Measurements from ENCODE around the gene SLC66A3.

Gene SLC66A3

DNA sequence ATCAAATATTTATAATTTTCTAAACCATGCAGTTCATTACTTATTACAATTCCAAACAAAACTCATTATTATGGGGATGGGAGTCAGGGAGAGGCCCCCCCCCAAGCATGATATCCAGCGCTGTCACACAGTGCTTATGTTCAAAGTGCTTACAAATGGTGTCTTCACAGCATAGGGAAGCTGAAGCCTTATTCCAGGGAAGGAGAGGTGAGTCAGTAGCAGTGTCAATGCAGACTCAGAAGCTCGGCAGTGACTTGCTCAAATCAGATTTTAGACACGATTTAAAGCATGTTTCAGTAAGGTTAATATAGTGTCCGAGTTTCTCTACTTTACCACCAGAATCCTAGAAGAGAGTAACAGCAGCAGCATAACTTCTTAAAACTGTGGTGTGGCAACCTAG is 24.6 kb downstream of the SLC66A3 start:
- Histone ChIP-seq H3K9me3 (ENCODE audit: control insufficient read depth in 1 of 2, low read length in 2 of 2) (no peaks in the 10 kb centered on the region), H3K27me3 (ENCODE audit: control insufficient read depth in 1 of 2, insufficient read depth in 2 of 2, low read length in 2 of 2) (no peaks in the 10 kb centered on the region), H3K4me1 (ENCODE audit: control insufficient read depth in 1 of 2, insufficient read depth in 2 of 2, low read length in 2 of 2) (no peaks in the 10 kb centered on the region), H3K36me3 (ENCODE audit: control insufficient read depth in 1 of 2, insufficient read depth in 2 of 2, low read length in 2 of 2) (peaks cover 3 to 13% of the 10 kb centered on the region in 2 donors), H3K27ac (ENCODE audit: low read depth, low read length) (no peak overlapping the region), H3K4me3 (ENCODE audit: low read depth in 1 of 2, low read length in 2 of 2) (no peak overlapping the region), H3K9ac (ENCODE audit: low read depth in 1 of 2, low read length in 2 of 2) (no peak overlapping the region)

DNA sequence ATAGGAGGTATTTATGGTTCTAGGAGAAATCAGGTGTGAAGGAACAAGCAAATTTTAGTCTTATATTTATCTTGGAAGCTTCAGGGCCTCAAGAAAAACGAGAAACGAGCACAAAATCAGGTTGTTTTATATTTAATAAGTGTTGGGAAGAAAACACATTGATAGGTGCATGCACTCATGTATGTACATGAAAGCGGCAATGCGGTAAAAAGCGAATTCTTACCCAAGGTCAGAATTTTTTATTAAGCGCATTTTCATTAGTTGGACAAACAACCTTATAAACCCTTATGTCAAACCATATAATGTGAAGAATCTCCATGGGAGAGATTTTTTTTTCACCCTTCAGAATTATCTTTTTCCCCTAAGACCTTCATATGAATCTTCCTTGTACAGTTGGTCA is 25.4 kb downstream of the SLC66A3 start:
- Histone ChIP-seq H3K4me1 (ENCODE audit: control insufficient read depth in 1 of 2, insufficient read depth in 2 of 2, low read length in 2 of 2) (no peaks in the 10 kb centered on the region), H3K9me3 (ENCODE audit: control insufficient read depth in 1 of 2, low read length in 2 of 2) (no peaks in the 10 kb centered on the region), H3K27me3 (ENCODE audit: control insufficient read depth in 1 of 2, insufficient read depth in 2 of 2, low read length in 2 of 2) (no peaks in the 10 kb centered on the region), H3K9ac (ENCODE audit: low read depth in 1 of 2, low read length in 2 of 2) (no peak overlapping the region), H3K4me3 (ENCODE audit: low read depth in 1 of 2, low read length in 2 of 2) (no peak overlapping the region), H3K36me3 (ENCODE audit: control insufficient read depth in 1 of 2, insufficient read depth in 2 of 2, low read length in 2 of 2) (peaks cover 6 to 18% of the 10 kb centered on the region in 2 donors), H3K27ac (ENCODE audit: low read depth, low read length) (no peak overlapping the region)

DNA sequence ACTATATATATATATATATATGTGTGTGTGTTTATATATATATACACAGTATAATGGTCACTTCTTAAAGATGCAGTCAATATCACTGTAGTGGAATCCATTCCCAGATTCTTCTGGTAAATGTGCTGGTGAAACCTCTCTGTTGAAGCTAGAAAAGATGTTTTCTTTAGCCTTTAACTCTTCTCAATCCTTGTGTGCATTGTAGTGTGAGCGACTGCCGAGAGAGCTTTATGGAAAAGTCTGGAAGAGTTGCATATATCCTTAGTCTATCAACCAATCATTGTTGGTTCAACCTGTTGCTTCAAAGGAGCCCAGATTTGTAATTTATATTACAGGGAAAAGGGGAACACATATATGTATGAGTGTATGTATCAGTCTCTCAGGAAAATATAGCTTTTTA is 27.7 kb downstream of the SLC66A3 start:
- H3K36me3 ChIP-seq (ENCODE audit: control insufficient read depth in 1 of 2, insufficient read depth in 2 of 2, low read length in 2 of 2), result peaks cover 14 to 23% of the 10 kb centered on the region in 2 donors
- H3K9ac ChIP-seq (ENCODE audit: low read depth in 1 of 2, low read length in 2 of 2), result no peak overlapping the region
- H3K27ac ChIP-seq (ENCODE audit: low read depth, low read length), result no peak overlapping the region

DNA sequence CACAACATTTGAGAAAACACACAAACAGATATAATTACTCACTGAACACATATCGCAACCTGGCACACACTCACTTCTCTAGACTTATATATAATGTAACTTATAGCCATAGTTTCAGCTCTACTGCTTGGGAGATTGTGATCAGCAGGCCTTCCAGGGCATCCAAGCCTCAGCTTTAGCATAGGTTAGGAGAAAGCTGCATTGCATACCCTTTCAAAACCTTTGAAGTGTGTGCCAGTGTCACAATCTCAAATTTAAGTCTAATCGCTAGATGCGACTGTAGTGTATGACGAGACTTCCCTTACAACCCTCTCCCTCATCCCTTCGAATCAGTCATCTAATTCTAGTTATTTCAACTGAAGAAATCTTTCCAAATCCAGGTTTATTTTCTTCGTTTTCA is 30.9 kb downstream of the SLC66A3 start:
- Histone ChIP-seq H3K27me3 (ENCODE audit: control insufficient read depth in 1 of 2, insufficient read depth in 2 of 2, low read length in 2 of 2) (no peaks in the 10 kb centered on the region), H3K36me3 (ENCODE audit: control insufficient read depth in 1 of 2, insufficient read depth in 2 of 2, low read length in 2 of 2) (peaks cover 23 to 27% of the 10 kb centered on the region in 2 donors), H3K9me3 (ENCODE audit: control insufficient read depth in 1 of 2, low read length in 2 of 2) (no peaks in the 10 kb centered on the region), H3K9ac (ENCODE audit: low read depth in 1 of 2, low read length in 2 of 2) (no peak overlapping the region), H3K4me1 (ENCODE audit: control insufficient read depth in 1 of 2, insufficient read depth in 2 of 2, low read length in 2 of 2) (no peaks in the 10 kb centered on the region), H3K27ac (ENCODE audit: low read depth, low read length) (no peak overlapping the region), H3K4me3 (ENCODE audit: low read depth in 1 of 2, low read length in 2 of 2) (no peak overlapping the region)

More for the DNA sequence above, 27.7 kb downstream of the SLC66A3 start:
- Histone ChIP-seq H3K4me1 (ENCODE audit: control insufficient read depth in 1 of 2, insufficient read depth in 2 of 2, low read length in 2 of 2) (no peaks in the 10 kb centered on the region), H3K9me3 (ENCODE audit: control insufficient read depth in 1 of 2, low read length in 2 of 2) (no peaks in the 10 kb centered on the region), H3K27me3 (ENCODE audit: control insufficient read depth in 1 of 2, insufficient read depth in 2 of 2, low read length in 2 of 2) (no peaks in the 10 kb centered on the region), H3K4me3 (ENCODE audit: low read depth in 1 of 2, low read length in 2 of 2) (no peak overlapping the region)

DNA sequence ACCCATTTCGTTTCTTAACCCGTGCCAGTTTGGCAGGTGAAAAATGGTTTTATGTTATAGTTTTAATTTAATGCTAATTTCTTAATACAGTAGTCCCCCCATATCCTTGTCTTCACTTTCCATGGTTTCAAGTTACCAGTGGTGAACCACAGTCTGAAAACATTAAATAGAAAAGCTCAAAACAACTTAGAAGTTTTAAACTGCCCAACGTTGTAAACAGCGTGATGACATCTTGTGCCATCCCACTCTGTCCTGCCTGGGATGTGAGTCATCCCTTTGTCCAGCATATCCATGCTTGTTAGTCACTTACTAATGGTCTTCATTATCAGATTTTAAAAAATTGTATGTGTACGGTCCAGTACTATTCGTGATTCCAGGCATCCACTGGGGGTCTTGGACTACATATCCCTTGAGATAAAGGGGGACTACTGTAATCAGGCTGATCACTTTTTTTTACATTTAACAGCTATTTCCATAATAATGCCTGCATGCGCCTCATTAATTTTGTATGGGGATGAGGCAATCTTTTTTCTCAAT is 31.9 kb downstream of the SLC66A3 start:
- no peaks in the 10 kb centered on the region for H3K9me3 ChIP-seq (ENCODE audit: control insufficient read depth in 1 of 2, low read length in 2 of 2)
- H3K9ac ChIP-seq (ENCODE audit: low read depth in 1 of 2, low read length in 2 of 2), result no peak overlapping the region
- no peaks in the 10 kb centered on the region for H3K4me1 ChIP-seq (ENCODE audit: control insufficient read depth in 1 of 2, insufficient read depth in 2 of 2, low read length in 2 of 2)
- no peak overlapping the region for H3K4me3 ChIP-seq (ENCODE audit: low read depth in 1 of 2, low read length in 2 of 2)
- H3K27ac ChIP-seq (ENCODE audit: low read depth, low read length), result no peak overlapping the region
- no peaks in the 10 kb centered on the region for H3K27me3 ChIP-seq (ENCODE audit: control insufficient read depth in 1 of 2, insufficient read depth in 2 of 2, low read length in 2 of 2)
- H3K36me3 ChIP-seq (ENCODE audit: control insufficient read depth in 1 of 2, insufficient read depth in 2 of 2, low read length in 2 of 2), result peaks cover 28 to 37% of the 10 kb centered on the region in 2 donors

DNA sequence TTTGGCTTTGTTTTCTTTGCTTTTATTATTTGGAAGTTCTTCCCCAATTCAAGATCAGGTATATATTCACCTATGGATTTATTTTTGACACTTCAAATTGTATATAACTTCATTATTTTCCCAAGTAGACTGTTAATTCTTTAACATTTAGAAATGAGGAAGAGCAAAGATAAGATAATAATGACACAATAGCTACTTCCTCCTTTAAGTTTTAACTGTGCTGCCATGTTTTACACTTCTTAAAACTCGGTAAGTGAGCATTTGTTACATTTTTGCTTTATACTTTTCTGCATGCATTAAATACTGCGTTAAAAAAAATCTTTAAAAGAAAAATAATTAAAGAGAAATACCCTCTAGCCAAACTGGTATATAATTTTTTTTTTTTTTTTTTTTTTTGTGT is 32.5 kb downstream of the SLC66A3 start:
- no peak overlapping the region for H3K9ac ChIP-seq (ENCODE audit: low read depth in 1 of 2, low read length in 2 of 2)
- H3K36me3 ChIP-seq (ENCODE audit: control insufficient read depth in 1 of 2, insufficient read depth in 2 of 2, low read length in 2 of 2), result peaks cover 31 to 39% of the 10 kb centered on the region in 2 donors
- no peaks in the 10 kb centered on the region for H3K9me3 ChIP-seq (ENCODE audit: control insufficient read depth in 1 of 2, low read length in 2 of 2)
- H3K27ac ChIP-seq (ENCODE audit: low read depth, low read length), result no peak overlapping the region
- H3K4me1 ChIP-seq (ENCODE audit: control insufficient read depth in 1 of 2, insufficient read depth in 2 of 2, low read length in 2 of 2), result no peaks in the 10 kb centered on the region
- no peaks in the 10 kb centered on the region for H3K27me3 ChIP-seq (ENCODE audit: control insufficient read depth in 1 of 2, insufficient read depth in 2 of 2, low read length in 2 of 2)
- H3K4me3 ChIP-seq (ENCODE audit: low read depth in 1 of 2, low read length in 2 of 2), result no peak overlapping the region

DNA sequence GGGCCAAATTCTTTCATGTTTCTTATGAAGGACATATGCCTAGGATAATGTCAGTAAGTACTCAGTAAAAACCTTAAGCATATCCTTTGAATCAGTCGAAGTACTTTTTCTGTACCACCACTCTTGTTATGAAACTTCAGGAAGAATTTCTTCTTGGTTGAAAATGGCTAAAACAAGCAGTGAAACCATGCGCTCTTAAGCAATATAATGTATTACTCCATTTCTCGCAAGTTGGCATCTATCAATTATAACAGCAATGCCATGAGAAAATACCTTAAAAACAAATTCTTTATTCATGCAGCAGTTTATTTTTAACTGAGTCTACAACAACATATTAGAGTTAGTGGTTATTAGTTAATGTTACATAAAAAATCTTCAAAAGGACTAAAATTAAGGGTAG is 41.0 kb downstream of the SLC66A3 start:
- Histone ChIP-seq H3K9ac (ENCODE audit: low read depth in 1 of 2, low read length in 2 of 2) (no peak overlapping the region), H3K4me3 (ENCODE audit: low read depth in 1 of 2, low read length in 2 of 2) (no peak overlapping the region), H3K27me3 (ENCODE audit: control insufficient read depth in 1 of 2, insufficient read depth in 2 of 2, low read length in 2 of 2) (no peaks in the 10 kb centered on the region), H3K27ac (ENCODE audit: low read depth, low read length) (no peak overlapping the region), H3K36me3 (ENCODE audit: control insufficient read depth in 1 of 2, insufficient read depth in 2 of 2, low read length in 2 of 2) (peaks cover 16 to 72% of the 10 kb centered on the region in 2 donors), H3K4me1 (ENCODE audit: control insufficient read depth in 1 of 2, insufficient read depth in 2 of 2, low read length in 2 of 2) (no peaks in the 10 kb centered on the region), H3K9me3 (ENCODE audit: control insufficient read depth in 1 of 2, low read length in 2 of 2) (no peaks in the 10 kb centered on the region)

DNA sequence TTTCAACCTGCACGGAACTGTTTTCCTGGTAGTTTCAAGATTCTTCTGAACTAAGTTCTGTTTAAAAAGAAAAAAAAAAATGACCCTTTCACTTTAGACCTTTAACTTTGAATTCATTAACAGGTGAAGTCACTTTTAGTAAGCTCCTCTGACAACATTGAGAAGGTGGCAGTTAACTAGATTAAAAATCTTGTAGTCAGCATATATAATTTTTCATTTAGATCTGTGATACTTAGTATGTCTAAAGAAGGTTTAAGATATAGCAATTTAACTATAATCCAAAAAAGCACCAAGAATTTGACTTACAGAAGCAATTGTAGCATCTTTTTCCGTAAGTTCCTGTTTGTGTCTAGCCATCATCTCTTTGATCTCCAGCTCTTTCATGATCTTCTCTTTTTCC is 45.4 kb downstream of the SLC66A3 start:
- Histone ChIP-seq H3K27me3 (ENCODE audit: control insufficient read depth in 1 of 2, insufficient read depth in 2 of 2, low read length in 2 of 2) (no peaks in the 10 kb centered on the region), H3K9ac (ENCODE audit: low read depth in 1 of 2, low read length in 2 of 2) (no peak overlapping the region), H3K36me3 (ENCODE audit: control insufficient read depth in 1 of 2, insufficient read depth in 2 of 2, low read length in 2 of 2) (peaks cover 14 to 53% of the 10 kb centered on the region in 2 donors), H3K27ac (ENCODE audit: low read depth, low read length) (no peak overlapping the region), H3K4me3 (ENCODE audit: low read depth in 1 of 2, low read length in 2 of 2) (no peak overlapping the region), H3K4me1 (ENCODE audit: control insufficient read depth in 1 of 2, insufficient read depth in 2 of 2, low read length in 2 of 2) (no peaks in the 10 kb centered on the region), H3K9me3 (ENCODE audit: control insufficient read depth in 1 of 2, low read length in 2 of 2) (no peaks in the 10 kb centered on the region)

DNA sequence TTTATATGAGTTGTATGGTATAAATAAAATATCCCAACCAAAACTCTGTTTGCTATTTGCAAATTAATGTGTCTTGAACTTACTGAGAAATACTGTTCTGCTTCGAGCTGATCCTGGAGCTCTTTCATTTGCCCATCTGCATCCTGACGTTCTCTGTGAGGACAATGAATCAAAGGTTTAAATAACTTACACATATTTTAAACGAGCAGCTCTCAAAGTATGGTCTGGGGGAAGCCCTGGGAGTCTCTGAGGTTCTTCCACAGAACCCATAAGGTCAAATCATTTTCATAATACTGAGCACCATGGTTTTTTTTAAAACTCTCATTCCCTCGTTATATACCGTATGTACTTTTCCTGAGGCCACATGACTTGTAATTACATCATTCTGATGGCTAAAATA is 46.7 kb downstream of the SLC66A3 start:
- H3K36me3 ChIP-seq (ENCODE audit: control insufficient read depth in 1 of 2, insufficient read depth in 2 of 2, low read length in 2 of 2), result peaks cover 14 to 49% of the 10 kb centered on the region in 2 donors
- H3K27me3 ChIP-seq (ENCODE audit: control insufficient read depth in 1 of 2, insufficient read depth in 2 of 2, low read length in 2 of 2), result no peaks in the 10 kb centered on the region
- H3K9me3 ChIP-seq (ENCODE audit: control insufficient read depth in 1 of 2, low read length in 2 of 2), result no peaks in the 10 kb centered on the region
- no peak overlapping the region for H3K9ac ChIP-seq (ENCODE audit: low read depth in 1 of 2, low read length in 2 of 2)
- H3K4me3 ChIP-seq (ENCODE audit: low read depth in 1 of 2, low read length in 2 of 2), result no peak overlapping the region
- no peaks in the 10 kb centered on the region for H3K4me1 ChIP-seq (ENCODE audit: control insufficient read depth in 1 of 2, insufficient read depth in 2 of 2, low read length in 2 of 2)
- H3K27ac ChIP-seq (ENCODE audit: low read depth, low read length), result no peak overlapping the region

DNA sequence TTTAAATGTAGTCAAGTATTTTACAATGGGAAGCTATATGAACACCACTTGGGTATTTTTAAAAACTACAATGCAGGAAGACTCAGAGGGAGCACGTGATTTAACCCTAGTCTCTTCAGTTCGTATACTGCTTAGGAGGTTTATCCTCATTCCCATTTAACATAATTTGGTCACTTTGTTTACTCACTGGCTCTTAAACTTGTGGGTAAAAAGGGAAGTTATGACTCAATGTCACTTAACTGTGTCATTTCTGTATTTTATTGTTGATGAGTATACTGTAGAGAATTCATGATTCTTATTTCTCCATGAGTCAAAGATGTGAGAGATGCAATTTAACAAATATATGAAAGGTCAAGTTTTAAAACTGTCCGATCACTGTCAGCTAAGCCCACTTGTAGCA is 48.2 kb downstream of the SLC66A3 start:
- Histone ChIP-seq H3K4me3 (ENCODE audit: low read depth in 1 of 2, low read length in 2 of 2) (no peak overlapping the region), H3K36me3 (ENCODE audit: control insufficient read depth in 1 of 2, insufficient read depth in 2 of 2, low read length in 2 of 2) (peaks cover 13 to 45% of the 10 kb centered on the region in 2 donors), H3K9ac (ENCODE audit: low read depth in 1 of 2, low read length in 2 of 2) (no peak overlapping the region), H3K9me3 (ENCODE audit: control insufficient read depth in 1 of 2, low read length in 2 of 2) (no peaks in the 10 kb centered on the region), H3K27me3 (ENCODE audit: control insufficient read depth in 1 of 2, insufficient read depth in 2 of 2, low read length in 2 of 2) (no peaks in the 10 kb centered on the region), H3K27ac (ENCODE audit: low read depth, low read length) (no peak overlapping the region), H3K4me1 (ENCODE audit: control insufficient read depth in 1 of 2, insufficient read depth in 2 of 2, low read length in 2 of 2) (no peaks in the 10 kb centered on the region)

DNA sequence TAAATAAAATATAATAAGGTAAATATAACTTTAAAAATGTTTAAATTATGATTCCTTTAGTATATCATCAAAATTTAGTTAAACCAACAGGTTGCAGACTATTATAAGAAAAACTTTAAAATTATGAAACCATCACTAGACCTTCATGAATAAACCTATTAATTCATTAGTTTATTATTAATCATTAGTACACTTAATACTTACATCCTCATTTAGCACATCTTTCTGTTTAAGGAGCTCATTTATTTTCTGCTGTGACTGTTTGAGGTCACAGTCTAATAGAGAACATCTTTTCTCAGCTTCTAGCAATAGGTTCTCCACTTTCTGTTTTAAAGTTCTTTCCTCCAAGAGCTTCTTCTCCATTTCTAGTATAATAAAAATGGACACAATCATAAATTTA is 52.8 kb downstream of the SLC66A3 start:
- Histone ChIP-seq H3K9me3 (ENCODE audit: control insufficient read depth in 1 of 2, low read length in 2 of 2) (no peaks in the 10 kb centered on the region), H3K27ac (ENCODE audit: low read depth, low read length) (no peak overlapping the region), H3K4me1 (ENCODE audit: control insufficient read depth in 1 of 2, insufficient read depth in 2 of 2, low read length in 2 of 2) (no peaks in the 10 kb centered on the region), H3K9ac (ENCODE audit: low read depth in 1 of 2, low read length in 2 of 2) (no peak overlapping the region), H3K27me3 (ENCODE audit: control insufficient read depth in 1 of 2, insufficient read depth in 2 of 2, low read length in 2 of 2) (no peaks in the 10 kb centered on the region), H3K36me3 (ENCODE audit: control insufficient read depth in 1 of 2, insufficient read depth in 2 of 2, low read length in 2 of 2) (peaks cover 10 to 43% of the 10 kb centered on the region in 2 donors), H3K4me3 (ENCODE audit: low read depth in 1 of 2, low read length in 2 of 2) (no peak overlapping the region)
